NCI-H1436 treated with DMSO at 0.1 percent for 48 hours (cell line): ENCODE measurements around the gene COG2.

ENCODE experiments used
- DNase-seq: peaks from one replicate; lab custom pipeline; 2025; lab: John Stamatoyannopoulos, UW

The COG2 gene

GRCh38 chr1:230701434-230701833 lies 59.2 kb downstream of the COG2 start:
- no peak for DNase-seq

- no peak for DNase-seq
These were observed 59.9 kb downstream of the COG2 start for GRCh38 chr1:230701895-230702768.

- no peak for DNase-seq
These were observed 60.8 kb downstream of the COG2 start for GRCh38 chr1:230702934-230703678.

GRCh38 chr1:230703679-230704385 lies 61.6 kb downstream of the COG2 start:
- DNase-seq: no peak

GRCh38 chr1:230704830-230705229 lies 62.5 kb downstream of the COG2 start:
- no peak for DNase-seq

- DNase-seq: no peak
These were observed 63.2 kb downstream of the COG2 start for GRCh38 chr1:230705289-230706019.

- no peak for DNase-seq
These were observed 63.9 kb downstream of the COG2 start for GRCh38 chr1:230706020-230706699.

GRCh38 chr1:230706887-230707731 lies 64.8 kb downstream of the COG2 start:
- DNase-seq: no peak

- no peak for DNase-seq
These were observed 65.7 kb downstream of the COG2 start for GRCh38 chr1:230707732-230708630.

GRCh38 chr1:230708631-230709580 lies 66.6 kb downstream of the COG2 start:
- DNase-seq: no peak

GRCh38 chr1:230709619-230710542 lies 67.6 kb downstream of the COG2 start:
- DNase-seq: no peak

- no peak for DNase-seq
These were observed 68.2 kb downstream of the COG2 start for GRCh38 chr1:230710543-230710904.

GRCh38 chr1:230711245-230711644 lies 69.0 kb downstream of the COG2 start:
- no peak for DNase-seq

- DNase-seq: no peak
These were observed 70.2 kb downstream of the COG2 start for GRCh38 chr1:230712470-230712942.

- DNase-seq: no peak
These were observed 70.9 kb downstream of the COG2 start for GRCh38 chr1:230713138-230713537.

GRCh38 chr1:230713547-230713914 lies 71.2 kb downstream of the COG2 start:
- no peak for DNase-seq
